Neural cell (in vitro differentiated cells): ENCODE results near the gene FUNDC2. TPM values are rescaled to one million over a fixed set of nuclear protein-coding genes. Genes with fewer than 3 reads are reported as not detected.

Experiments
- H2AFZ ChIP-seq: fragments of 200-600, 300-800 bp; sonication (generic), shearing (Covaris generic); 2 replicates; pipeline ENCODE4 v1.6.0; 2014; ENCODE audit warnings: low read depth, mild to moderate bottlenecking, antibody characterized with exemption, low read length, moderate library complexity
- H3F3A ChIP-seq: fragments of 200-600 bp; shearing (Covaris generic); 2 replicates; pipeline ENCODE4 v1.6.1; 2016; ENCODE audit warnings: mild to moderate bottlenecking, moderate library complexity, mixed read lengths, antibody characterized with exemption, low read length; ENCODE audit not compliant: insufficient read depth, poor library complexity, severe bottlenecking
- H3K27ac ChIP-seq: fragments of 200-600, 300-800 bp; sonication (generic), shearing (Covaris generic); 2 replicates; pipeline ENCODE4 v1.5.1; 2014; ENCODE audit warnings: mild to moderate bottlenecking, low read length, moderate library complexity
- H3K27me3 ChIP-seq: fragments of 300-800, 200-600 bp; sonication (generic), shearing (Covaris generic); 2 replicates; pipeline ENCODE4 v1.6.0; 2014; ENCODE audit warnings: mild to moderate bottlenecking, low read depth, low read length, moderate library complexity; ENCODE audit not compliant: insufficient read depth
- H3K36me3 ChIP-seq: fragments of 300-800, 200-600 bp; sonication (generic), shearing (Covaris generic); 2 replicates; pipeline ENCODE4 v1.5.1; 2014; ENCODE audit warnings: mild to moderate bottlenecking, antibody characterized with exemption, low read length, moderate library complexity; ENCODE audit not compliant: insufficient read depth
- H3K4me2 ChIP-seq: fragments of 300-800, 200-600 bp; sonication (generic), shearing (Covaris generic); 2 replicates; pipeline ENCODE4 v1.6.0; 2014; ENCODE audit warnings: mild to moderate bottlenecking, low read length
- H3K4me3 ChIP-seq: fragments of 300-800, 200-600 bp; sonication (generic), shearing (Covaris generic); 2 replicates; pipeline ENCODE4 v1.5.1; 2014; ENCODE audit warnings: mild to moderate bottlenecking, low read length, moderate library complexity
- H3K79me2 ChIP-seq: fragments of 200-600 bp; shearing (Covaris generic); replicated peaks from 2 replicates; pipeline ENCODE4 v1.6.0; 2014; ENCODE audit warnings: mild to moderate bottlenecking, low read length, moderate library complexity; ENCODE audit not compliant: insufficient read depth
- H3K9ac ChIP-seq: fragments of 300-800, 200-600 bp; sonication (generic), shearing (Covaris generic); 2 replicates; pipeline ENCODE4 v1.6.1; 2016; ENCODE audit warnings: mild to moderate bottlenecking, low read length, mixed read lengths
- H3K9me2 ChIP-seq: fragments of 200-600 bp; shearing (Covaris generic); 2 replicates; pipeline ENCODE4 v1.6.1; 2016; ENCODE audit warnings: mild to moderate bottlenecking, low read length, mixed read lengths; ENCODE audit not compliant: insufficient read depth
- H3K9me3 ChIP-seq: fragments of 200-600, 300-800 bp; sonication (generic), shearing (Covaris generic); 2 replicates; pipeline ENCODE4 v1.6.1; 2016; ENCODE audit warnings: mild to moderate bottlenecking, mixed run types, low read length, moderate library complexity, mixed read lengths
- H4K20me1 ChIP-seq: fragments of 200-600 bp; shearing (Covaris generic); 2 replicates; pipeline ENCODE4 v1.6.1; 2016; ENCODE audit warnings: mild to moderate bottlenecking, mixed run types; ENCODE audit not compliant: insufficient read depth
- EP300 ChIP-seq: fragments of 450-650 bp; conservative IDR thresholded peaks from 2 replicates; pipeline ENCODE4 v1.6.1; 2014; ENCODE audit warnings: antibody characterized with exemption, mild to moderate bottlenecking, moderate library complexity; ENCODE audit not compliant: poor library complexity, severe bottlenecking
- EZH2 ChIP-seq: fragments of 200-600, 300-800 bp; shearing (Covaris generic), sonication (generic); IDR thresholded peaks from 2 replicates; pipeline ENCODE4 v1.6.1; 2014; ENCODE audit warnings: antibody characterized with exemption, low read length, borderline replicate concordance, mild to moderate bottlenecking; ENCODE audit not compliant: insufficient read depth, poor library complexity, severe bottlenecking
- MXI1 ChIP-seq: fragments of 450-650 bp; conservative IDR thresholded peaks from 2 replicates; pipeline ENCODE4 v1.6.1; 2014; ENCODE audit warnings: antibody characterized with exemption, mild to moderate bottlenecking; ENCODE audit not compliant: poor library complexity, severe bottlenecking
- POLR2AphosphoS5 ChIP-seq: IDR thresholded peaks from 2 replicates; pipeline ENCODE4 v1.6.1; 2012
- RAD21 ChIP-seq: fragments of 450-650 bp; conservative IDR thresholded peaks from 2 replicates; pipeline ENCODE4 v1.6.1; 2014; ENCODE audit warnings: antibody characterized with exemption, mild to moderate bottlenecking, moderate library complexity
- SMC3 ChIP-seq: fragments of 450-650 bp; conservative IDR thresholded peaks from 2 replicates; pipeline ENCODE4 v1.6.1; 2014; ENCODE audit warnings: antibody characterized with exemption, mild to moderate bottlenecking, moderate library complexity; ENCODE audit not compliant: poor library complexity
- TAF1 ChIP-seq: IDR thresholded peaks from 2 replicates; pipeline ENCODE4 v1.6.1; 2012; ENCODE audit warnings: low read depth
- polyA plus RNA-seq: library from polyadenylated mRNA; depleted of rRNA; stranded (reverse); fragments of >200 nt; gene quantifications from 2 replicates; pipeline ENCODE4 v1.2.3, GENCODE V29; 2014
- TF ChIP-seq, protein P1 (sequence below): fragments of 450-650 bp; IDR thresholded peaks from 2 replicates; pipeline ENCODE4 v1.5.1; 2014; ENCODE audit warnings: antibody characterized with exemption, mild to moderate bottlenecking, moderate library complexity; ENCODE audit not compliant: poor library complexity, severe bottlenecking
- TF ChIP-seq, protein P2 (sequence below): IDR thresholded peaks from 2 replicates; pipeline ENCODE4 v1.6.1; 2012; ENCODE audit warnings: borderline replicate concordance

The FUNDC2 gene
- polyA plus RNA-seq, 1 donor from 2014 or later, result 139 TPM

DNA sequence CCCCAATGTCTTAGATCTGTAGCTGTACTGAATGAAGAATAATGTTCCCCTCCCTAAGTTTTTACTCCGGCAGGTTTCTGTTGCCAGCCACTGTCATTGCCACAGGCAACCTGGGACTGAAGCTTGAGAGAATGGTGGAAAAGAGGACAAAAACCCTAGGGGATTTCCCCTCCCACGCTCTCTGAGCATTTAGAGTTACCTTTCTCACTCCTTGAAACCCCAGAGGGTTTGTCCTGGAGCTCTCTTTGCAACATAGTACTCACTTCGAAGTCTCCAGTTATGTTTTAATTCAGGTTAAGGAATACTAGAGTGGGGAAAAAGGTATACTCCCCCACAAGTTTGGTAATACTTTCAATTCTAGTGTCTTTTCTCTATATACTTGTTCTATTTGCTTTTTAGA is 35.6 kb upstream of the FUNDC2 start:
- no peaks in the 10 kb centered on the region for H3K9me3 ChIP-seq
- no peak overlapping the region for H2AFZ ChIP-seq
- no peaks in the 10 kb centered on the region for H3K9me2 ChIP-seq
- no peaks in the 10 kb centered on the region for H3K79me2 ChIP-seq
- H3K4me3 ChIP-seq, result no peak overlapping the region
- H3K27me3 ChIP-seq, result no peaks in the 10 kb centered on the region
- H3K4me2 ChIP-seq, result no peak overlapping the region
- H3K36me3 ChIP-seq, result no peaks in the 10 kb centered on the region
- no peak overlapping the region for H3K27ac ChIP-seq
- H3K9ac ChIP-seq, result no peak overlapping the region
- H4K20me1 ChIP-seq, result no peaks in the 10 kb centered on the region
- H3F3A ChIP-seq, result no peaks in the 10 kb centered on the region
- TF ChIP-seq EP300 (no peak), RAD21 (no peak), TAF1 (no peak), MXI1 (no peak), SMC3 (no peak), POLR2AphosphoS5 (no peak), EZH2 (no peak)
- TF ChIP-seq, protein P1, sequence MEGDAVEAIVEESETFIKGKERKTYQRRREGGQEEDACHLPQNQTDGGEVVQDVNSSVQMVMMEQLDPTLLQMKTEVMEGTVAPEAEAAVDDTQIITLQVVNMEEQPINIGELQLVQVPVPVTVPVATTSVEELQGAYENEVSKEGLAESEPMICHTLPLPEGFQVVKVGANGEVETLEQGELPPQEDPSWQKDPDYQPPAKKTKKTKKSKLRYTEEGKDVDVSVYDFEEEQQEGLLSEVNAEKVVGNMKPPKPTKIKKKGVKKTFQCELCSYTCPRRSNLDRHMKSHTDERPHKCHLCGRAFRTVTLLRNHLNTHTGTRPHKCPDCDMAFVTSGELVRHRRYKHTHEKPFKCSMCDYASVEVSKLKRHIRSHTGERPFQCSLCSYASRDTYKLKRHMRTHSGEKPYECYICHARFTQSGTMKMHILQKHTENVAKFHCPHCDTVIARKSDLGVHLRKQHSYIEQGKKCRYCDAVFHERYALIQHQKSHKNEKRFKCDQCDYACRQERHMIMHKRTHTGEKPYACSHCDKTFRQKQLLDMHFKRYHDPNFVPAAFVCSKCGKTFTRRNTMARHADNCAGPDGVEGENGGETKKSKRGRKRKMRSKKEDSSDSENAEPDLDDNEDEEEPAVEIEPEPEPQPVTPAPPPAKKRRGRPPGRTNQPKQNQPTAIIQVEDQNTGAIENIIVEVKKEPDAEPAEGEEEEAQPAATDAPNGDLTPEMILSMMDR, result no peak
- TF ChIP-seq, protein P2, sequence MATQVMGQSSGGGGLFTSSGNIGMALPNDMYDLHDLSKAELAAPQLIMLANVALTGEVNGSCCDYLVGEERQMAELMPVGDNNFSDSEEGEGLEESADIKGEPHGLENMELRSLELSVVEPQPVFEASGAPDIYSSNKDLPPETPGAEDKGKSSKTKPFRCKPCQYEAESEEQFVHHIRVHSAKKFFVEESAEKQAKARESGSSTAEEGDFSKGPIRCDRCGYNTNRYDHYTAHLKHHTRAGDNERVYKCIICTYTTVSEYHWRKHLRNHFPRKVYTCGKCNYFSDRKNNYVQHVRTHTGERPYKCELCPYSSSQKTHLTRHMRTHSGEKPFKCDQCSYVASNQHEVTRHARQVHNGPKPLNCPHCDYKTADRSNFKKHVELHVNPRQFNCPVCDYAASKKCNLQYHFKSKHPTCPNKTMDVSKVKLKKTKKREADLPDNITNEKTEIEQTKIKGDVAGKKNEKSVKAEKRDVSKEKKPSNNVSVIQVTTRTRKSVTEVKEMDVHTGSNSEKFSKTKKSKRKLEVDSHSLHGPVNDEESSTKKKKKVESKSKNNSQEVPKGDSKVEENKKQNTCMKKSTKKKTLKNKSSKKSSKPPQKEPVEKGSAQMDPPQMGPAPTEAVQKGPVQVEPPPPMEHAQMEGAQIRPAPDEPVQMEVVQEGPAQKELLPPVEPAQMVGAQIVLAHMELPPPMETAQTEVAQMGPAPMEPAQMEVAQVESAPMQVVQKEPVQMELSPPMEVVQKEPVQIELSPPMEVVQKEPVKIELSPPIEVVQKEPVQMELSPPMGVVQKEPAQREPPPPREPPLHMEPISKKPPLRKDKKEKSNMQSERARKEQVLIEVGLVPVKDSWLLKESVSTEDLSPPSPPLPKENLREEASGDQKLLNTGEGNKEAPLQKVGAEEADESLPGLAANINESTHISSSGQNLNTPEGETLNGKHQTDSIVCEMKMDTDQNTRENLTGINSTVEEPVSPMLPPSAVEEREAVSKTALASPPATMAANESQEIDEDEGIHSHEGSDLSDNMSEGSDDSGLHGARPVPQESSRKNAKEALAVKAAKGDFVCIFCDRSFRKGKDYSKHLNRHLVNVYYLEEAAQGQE, result no peak

DNA sequence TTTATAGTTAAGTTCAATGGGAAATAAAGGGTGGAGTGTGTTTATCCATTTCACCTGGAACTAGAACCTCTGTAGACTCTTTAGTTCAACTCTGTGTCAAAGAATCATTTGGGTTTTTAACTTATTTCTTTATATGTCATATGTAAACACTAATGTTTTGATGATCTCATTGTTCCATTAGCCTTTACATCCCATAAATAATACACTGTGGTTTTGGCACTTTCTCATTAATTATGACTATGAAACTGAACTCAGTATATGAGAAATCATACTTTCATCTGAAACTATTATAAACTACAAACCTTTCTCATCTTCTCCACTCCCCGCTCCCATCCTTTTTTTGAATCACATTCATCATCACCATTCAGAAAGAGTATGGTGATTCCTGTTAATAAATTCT is 35.2 kb upstream of the FUNDC2 start:
- no peaks in the 10 kb centered on the region for H3F3A ChIP-seq
- no peak overlapping the region for H3K4me2 ChIP-seq
- no peaks in the 10 kb centered on the region for H4K20me1 ChIP-seq
- no peaks in the 10 kb centered on the region for H3K27me3 ChIP-seq
- no peaks in the 10 kb centered on the region for H3K79me2 ChIP-seq
- TF ChIP-seq TAF1, result no peak
- TF ChIP-seq, protein P1, result no peak
- TF ChIP-seq, protein P2, result no peak
- TF ChIP-seq RAD21, result no peak
- TF ChIP-seq POLR2AphosphoS5, result no peak
- no peak for TF ChIP-seq MXI1
- TF ChIP-seq SMC3, result no peak
- TF ChIP-seq EP300, result no peak
- no peak for TF ChIP-seq EZH2
- no peaks in the 10 kb centered on the region for H3K9me3 ChIP-seq
- H2AFZ ChIP-seq, result no peak overlapping the region
- no peaks in the 10 kb centered on the region for H3K36me3 ChIP-seq
- no peak overlapping the region for H3K4me3 ChIP-seq
- H3K9me2 ChIP-seq, result no peaks in the 10 kb centered on the region
- H3K27ac ChIP-seq, result no peak overlapping the region
- H3K9ac ChIP-seq, result no peak overlapping the region
